Stimulated activated naive CD8-positive, alpha-beta T cell treated with anti-CD3 and anti-CD28 coated beads, Interleukin-15, amount 100 ng/mL, for 72 hours (primary cell): Measurements from ENCODE around the gene ALOXE3.
"Not testable (repeated sequence)": the region's sequence is repeated elsewhere in the genome, so short reads cannot be mapped to it uniquely, and the experiment has no call there.

Experiments used
- ATAC-seq: fragments of 150-1000 bp; cut with Tn5 transposase; 2 replicates; pipeline ENCODE4 v1.10.0; 2021; ENCODE audit warnings: mild to moderate bottlenecking, moderate library complexity
- DNase-seq, 2 donors: peaks; one replicate each; pipeline ENCODE4 v3.0.0; 2021 to 2022
- H3K27ac Mint-ChIP-seq, 2 donors: one replicate each; pipeline ENCODE4 v1.8.0; 2022; ENCODE audit warnings: mild to moderate bottlenecking in 2 of 2, mixed read lengths in 2 of 2, moderate library complexity in 2 of 2
- H3K27me3 Mint-ChIP-seq: one replicate; pipeline ENCODE4 v1.8.0; 2022; ENCODE audit warnings: mixed read lengths
- H3K4me1 Mint-ChIP-seq: one replicate; pipeline ENCODE4 v1.8.0; 2022; ENCODE audit warnings: mild to moderate bottlenecking, mixed read lengths
- H3K4me3 Mint-ChIP-seq, 2 donors: one replicate each; pipeline ENCODE4 v1.8.0; 2022; ENCODE audit warnings: mild to moderate bottlenecking in 2 of 2, mixed read lengths in 2 of 2, moderate library complexity in 1 of 2
- H3K9me3 Mint-ChIP-seq, 2 donors: one replicate each; pipeline ENCODE4 v1.8.0; 2022; ENCODE audit warnings: mixed read lengths in 2 of 2

Gene ALOXE3

GRCh38 chr17:8067806-8068205 is 50.5 kb downstream of the ALOXE3 start:
- Mint-ChIP-seq H3K9me3 (no peaks in the 10 kb centered on the region), H3K27me3 (peaks cover 65% of the 10 kb centered on the region), H3K4me1 (peaks cover 11% of the 10 kb centered on the region), H3K27ac (no peak overlapping the region), H3K4me3 (no peak overlapping the region)
- DNase-seq (no peak), ATAC-seq (no peak)

GRCh38 chr17:8066841-8067775 is 51.2 kb downstream of the ALOXE3 start:
- peaks cover 65% of the 10 kb centered on the region for H3K27me3 Mint-ChIP-seq
- DNase-seq: no peak
- no peak overlapping the region for H3K27ac Mint-ChIP-seq
- ATAC-seq: no peak
- H3K4me1 Mint-ChIP-seq: peaks cover 4% of the 10 kb centered on the region
- H3K9me3 Mint-ChIP-seq: no peaks in the 10 kb centered on the region
- H3K4me3 Mint-ChIP-seq: no peak overlapping the region

- no peak for ATAC-seq
- no peaks in the 10 kb centered on the region for H3K9me3 Mint-ChIP-seq
- H3K4me1 Mint-ChIP-seq: no peaks in the 10 kb centered on the region
- no peak overlapping the region for H3K4me3 Mint-ChIP-seq
- DNase-seq: no peak
- peaks cover 70% of the 10 kb centered on the region for H3K27me3 Mint-ChIP-seq
- H3K27ac Mint-ChIP-seq: peak overlapping the region in 1 of 2 donors; percentile 89
Observed at GRCh38 chr17:8064561-8065019, 53.7 kb downstream of the ALOXE3 start.

- ATAC-seq: peak; percentile 47
- H3K27ac Mint-ChIP-seq: peak overlapping the region in 1 of 2 donors; percentile 89
- peaks cover 3% of the 10 kb centered on the region for H3K4me1 Mint-ChIP-seq
- no peak overlapping the region for H3K4me3 Mint-ChIP-seq
- no peaks in the 10 kb centered on the region for H3K9me3 Mint-ChIP-seq
- DNase-seq: no peak
- peaks cover 71% of the 10 kb centered on the region for H3K27me3 Mint-ChIP-seq
Observed at GRCh38 chr17:8063761-8064534, 54.4 kb downstream of the ALOXE3 start.

- Mint-ChIP-seq H3K4me3 (peak overlapping the region in 1 of 2 donors; percentile 70), H3K9me3 (no peaks in the 10 kb centered on the region), H3K27me3 (peaks cover 73% of the 10 kb centered on the region), H3K27ac (peak overlapping the region in 1 of 2 donors; percentile 13), H3K4me1 (peaks cover 5% of the 10 kb centered on the region)
- DNase-seq: no peak
- ATAC-seq: no peak
Observed at GRCh38 chr17:8062807-8063483, 55.4 kb downstream of the ALOXE3 start.

- Mint-ChIP-seq H3K27ac (peak overlapping the region in 1 of 2 donors; percentile 13), H3K27me3 (peaks cover 78% of the 10 kb centered on the region), H3K4me1 (peaks cover 7% of the 10 kb centered on the region), H3K9me3 (no peaks in the 10 kb centered on the region), H3K4me3 (peak overlapping the region in 1 of 2 donors; percentile 70)
- DNase-seq (no peak), ATAC-seq (no peak)
Observed at GRCh38 chr17:8062435-8062806, 55.9 kb downstream of the ALOXE3 start.

- not testable (repeated sequence) for ATAC-seq, DNase-seq, H3K4me3 Mint-ChIP-seq, H3K9me3 Mint-ChIP-seq
- Mint-ChIP-seq H3K4me1 (peaks cover 13% of the 10 kb centered on the region), H3K27me3 (peaks cover 84% of the 10 kb centered on the region), H3K27ac (peak overlapping the region in 1 of 2 donors; percentile 30)
Observed at GRCh38 chr17:8061851-8062250, 56.5 kb downstream of the ALOXE3 start.

- Mint-ChIP-seq H3K9me3 (no peaks in the 10 kb centered on the region), H3K4me1 (peaks cover 28% of the 10 kb centered on the region), H3K27ac (no peak overlapping the region), H3K27me3 (peaks cover 93% of the 10 kb centered on the region), H3K4me3 (no peak overlapping the region)
- peak; percentile 65 to 69 for DNase-seq
- ATAC-seq: peak; percentile 30
Observed at GRCh38 chr17:8060274-8060673, 58.0 kb downstream of the ALOXE3 start.

GRCh38 chr17:8059131-8059530 is 59.2 kb downstream of the ALOXE3 start:
- no peak overlapping the region for H3K4me3 Mint-ChIP-seq
- no peak overlapping the region for H3K27ac Mint-ChIP-seq
- ATAC-seq (no peak), DNase-seq (no peak)
- H3K27me3 Mint-ChIP-seq: peaks cover 85% of the 10 kb centered on the region
- H3K4me1 Mint-ChIP-seq: peaks cover 28% of the 10 kb centered on the region
- no peaks in the 10 kb centered on the region for H3K9me3 Mint-ChIP-seq

GRCh38 chr17:8057691-8058114 is 60.6 kb downstream of the ALOXE3 start:
- H3K27ac Mint-ChIP-seq: no peak overlapping the region
- H3K9me3 Mint-ChIP-seq: no peaks in the 10 kb centered on the region
- ATAC-seq: peak; percentile 78
- DNase-seq: peak; percentile 63 to 64
- H3K4me3 Mint-ChIP-seq: no peak overlapping the region
- peaks cover 28% of the 10 kb centered on the region for H3K4me1 Mint-ChIP-seq
- peaks cover 73% of the 10 kb centered on the region for H3K27me3 Mint-ChIP-seq

- Mint-ChIP-seq H3K27ac (no peak overlapping the region), H3K9me3 (no peaks in the 10 kb centered on the region), H3K27me3 (peaks cover 67% of the 10 kb centered on the region), H3K4me3 (peak overlapping the region in 1 of 2 donors; percentile 14), H3K4me1 (peaks cover 28% of the 10 kb centered on the region)
- no peak for ATAC-seq
- no peak for DNase-seq
Observed at GRCh38 chr17:8056976-8057625, 61.2 kb downstream of the ALOXE3 start.

GRCh38 chr17:8056232-8056975 is 61.9 kb downstream of the ALOXE3 start:
- no peaks in the 10 kb centered on the region for H3K9me3 Mint-ChIP-seq
- H3K4me3 Mint-ChIP-seq: peak overlapping the region in 1 of 2 donors; percentile 21
- H3K27me3 Mint-ChIP-seq: peaks cover 60% of the 10 kb centered on the region
- no peak overlapping the region for H3K27ac Mint-ChIP-seq
- ATAC-seq (peak; percentile 94), DNase-seq (peak; percentile 44 to 77)
- H3K4me1 Mint-ChIP-seq: peaks cover 28% of the 10 kb centered on the region

GRCh38 chr17:8055851-8056231 is 62.5 kb downstream of the ALOXE3 start:
- ATAC-seq (no peak), DNase-seq (no peak)
- Mint-ChIP-seq H3K27ac (peak overlapping the region in 1 of 2 donors; percentile 1), H3K27me3 (peaks cover 54% of the 10 kb centered on the region), H3K4me1 (peaks cover 28% of the 10 kb centered on the region), H3K9me3 (no peaks in the 10 kb centered on the region), H3K4me3 (no peak overlapping the region)

- H3K4me3 Mint-ChIP-seq: no peak overlapping the region
- peaks cover 32% of the 10 kb centered on the region for H3K27me3 Mint-ChIP-seq
- H3K9me3 Mint-ChIP-seq: no peaks in the 10 kb centered on the region
- DNase-seq (no peak), ATAC-seq (no peak)
- H3K4me1 Mint-ChIP-seq: peaks cover 22% of the 10 kb centered on the region
- H3K27ac Mint-ChIP-seq: no peak overlapping the region
Observed at GRCh38 chr17:8053600-8053999, 64.7 kb downstream of the ALOXE3 start.
